Prostate gland (tissue), 2 donors: ENCODE measurements around the gene FAM89B.

Source experiments
- POLR2A ChIP-seq: fragments of 450-650 bp; IDR thresholded peaks from one replicate; pipeline ENCODE4 v1.6.1; 2016; ENCODE audit warnings: antibody characterized with exemption, mild to moderate bottlenecking
- POLR2AphosphoS5 ChIP-seq: sonication (generic); formaldehyde crosslinking; IDR thresholded peaks from one replicate; pipeline ENCODE4 v1.6.1; 2017; ENCODE audit warnings: antibody characterized with exemption
- TF ChIP-seq, protein P1 (sequence below), 4 experiments: fragments of 200-600 bp in 2 of 4; fragments of 450-650 bp in 2 of 4; sonication (generic) in 2 of 4; IDR thresholded peaks; 1 replicate in 3 of 4; 2 replicates in 1 of 4; pipeline ENCODE4 v1.5.1; 2016 to 2019; ENCODE audit warnings: antibody characterized with exemption in 4 of 4, mild to moderate bottlenecking in 2 of 4, moderate library complexity in 2 of 4

DNA sequence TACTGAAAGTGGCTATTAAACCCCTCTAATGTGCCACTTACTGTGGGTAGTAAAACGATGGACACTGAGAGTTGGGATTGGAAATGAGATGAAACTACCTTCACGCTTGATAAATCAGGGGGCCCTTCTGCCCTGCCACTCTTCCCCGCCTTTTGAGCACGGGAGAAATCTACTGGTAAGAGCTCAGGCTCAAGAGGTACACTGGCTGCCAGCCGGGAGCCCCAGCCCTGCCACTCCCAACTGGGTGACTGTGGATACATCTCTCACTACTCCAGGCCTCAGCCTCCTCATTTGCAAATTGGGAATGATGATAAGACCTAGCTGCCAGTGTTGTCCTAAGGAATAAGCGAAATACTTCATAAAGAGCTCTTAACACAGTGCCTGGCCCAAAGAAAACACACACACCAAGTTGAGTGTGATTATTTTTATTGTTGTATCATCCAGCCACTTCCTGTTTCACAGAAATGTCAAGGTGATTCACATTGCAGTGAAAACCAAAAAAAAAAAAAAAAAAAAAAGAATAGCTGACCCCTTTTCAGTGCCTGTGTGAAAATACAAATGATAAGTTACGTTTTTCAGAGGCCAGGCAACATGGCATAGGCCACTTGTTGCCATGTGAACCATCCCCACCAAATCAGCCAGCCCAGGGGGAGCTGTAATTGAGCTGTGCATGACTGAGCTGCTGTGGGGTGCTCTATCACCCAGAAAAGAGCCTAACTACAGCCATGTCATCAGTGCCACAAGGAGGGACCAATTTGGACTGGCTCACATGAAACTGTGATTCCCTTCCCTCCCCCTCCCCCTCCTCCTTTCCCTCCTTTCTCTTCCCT is 6.5 kb upstream of the FAM89B start:
- TF ChIP-seq POLR2A, result no peak
- TF ChIP-seq, protein P1, sequence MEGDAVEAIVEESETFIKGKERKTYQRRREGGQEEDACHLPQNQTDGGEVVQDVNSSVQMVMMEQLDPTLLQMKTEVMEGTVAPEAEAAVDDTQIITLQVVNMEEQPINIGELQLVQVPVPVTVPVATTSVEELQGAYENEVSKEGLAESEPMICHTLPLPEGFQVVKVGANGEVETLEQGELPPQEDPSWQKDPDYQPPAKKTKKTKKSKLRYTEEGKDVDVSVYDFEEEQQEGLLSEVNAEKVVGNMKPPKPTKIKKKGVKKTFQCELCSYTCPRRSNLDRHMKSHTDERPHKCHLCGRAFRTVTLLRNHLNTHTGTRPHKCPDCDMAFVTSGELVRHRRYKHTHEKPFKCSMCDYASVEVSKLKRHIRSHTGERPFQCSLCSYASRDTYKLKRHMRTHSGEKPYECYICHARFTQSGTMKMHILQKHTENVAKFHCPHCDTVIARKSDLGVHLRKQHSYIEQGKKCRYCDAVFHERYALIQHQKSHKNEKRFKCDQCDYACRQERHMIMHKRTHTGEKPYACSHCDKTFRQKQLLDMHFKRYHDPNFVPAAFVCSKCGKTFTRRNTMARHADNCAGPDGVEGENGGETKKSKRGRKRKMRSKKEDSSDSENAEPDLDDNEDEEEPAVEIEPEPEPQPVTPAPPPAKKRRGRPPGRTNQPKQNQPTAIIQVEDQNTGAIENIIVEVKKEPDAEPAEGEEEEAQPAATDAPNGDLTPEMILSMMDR (IDR thresholded peaks at IDR 0.05), result no peak
- TF ChIP-seq POLR2AphosphoS5, result no peak
